C4-2B (cell line): ENCODE measurements around the gene RFC2.

Source experiments
- CTCF ChIP-seq: fragments of 450-650 bp; conservative IDR thresholded peaks from 2 replicates; pipeline ENCODE4 v1.5.1; 2017; ENCODE audit warnings: mild to moderate bottlenecking
- ZFX ChIP-seq: fragments of 450-650 bp; IDR thresholded peaks from 2 replicates; pipeline ENCODE4 v1.6.1; 2017

- no peak for TF ChIP-seq CTCF
- no peak for TF ChIP-seq ZFX
These were observed 37.8 kb downstream of the RFC2 start for GRCh38 chr7:74216361-74216761.
